Activated B cell treated with CpG ODN at 0.5 μM for 24 hours (primary cell): ENCODE measurements around the gene ATP6V0E1. TPM values are rescaled to one million over a fixed set of nuclear protein-coding genes. Genes with fewer than 3 reads are reported as not detected.

ENCODE experiments used
- ATAC-seq: fragments of 200-7000 bp; cut with Tn5 transposase; one replicate; pipeline ENCODE4 v1.10.0; 2021; ENCODE audit warnings: low read depth, mild to moderate bottlenecking, moderate library complexity
- CTCF ChIA-PET: fragments of 350-600 bp; sonication (Branson Sonifier 250); formaldehyde crosslinking; loops from one replicate; lab custom pipeline; 2021; ENCODE audit warnings: antibody characterized with exemption; lab: Charles Lee
- POLR2A ChIA-PET: fragments of 350-600 bp; sonication (Branson Sonifier 250); formaldehyde crosslinking; loops from one replicate; lab custom pipeline; 2021; ENCODE audit warnings: antibody characterized with exemption; lab: Charles Lee
- DNase-seq: peaks from one replicate; pipeline ENCODE4 v3.0.0; 2022
- H3K27ac Mint-ChIP-seq: one replicate; pipeline ENCODE4 v1.8.0; 2020; ENCODE audit warnings: mixed read lengths
- H3K27me3 Mint-ChIP-seq: one replicate; pipeline ENCODE4 v1.8.0; 2021; ENCODE audit warnings: mixed read lengths
- H3K36me3 Mint-ChIP-seq: one replicate; pipeline ENCODE4 v1.8.0; 2021; ENCODE audit warnings: low read depth, mixed read lengths
- H3K4me1 Mint-ChIP-seq: one replicate; pipeline ENCODE4 v1.8.0; 2021; ENCODE audit warnings: mixed read lengths
- H3K4me3 Mint-ChIP-seq: one replicate; pipeline ENCODE4 v1.8.0; 2020; ENCODE audit warnings: mild to moderate bottlenecking, mixed read lengths
- H3K9me3 Mint-ChIP-seq: one replicate; pipeline ENCODE4 v1.8.0; 2020; ENCODE audit warnings: mixed read lengths
- intact Hi-C: fragments of 100-400 bp; cut with micrococcal nuclease; formaldehyde crosslinking; loops from one replicate; pipeline ENCODE4 v1.15.1; 2024
- total RNA-seq: library from RNA; stranded (reverse); gene quantifications from 2 replicates; pipeline ENCODE4 v1.2.3, GENCODE V29; 2022
- TF ChIP-seq, protein P1 (sequence below): fragments of 200-600 bp; IDR thresholded peaks from one replicate; pipeline ENCODE4 v1.8.0; 2022; ENCODE audit warnings: antibody characterized with exemption, mild to moderate bottlenecking

ATP6V0E1 gene
- total RNA-seq: 191 and 212 TPM in 2 replicates

DNA sequence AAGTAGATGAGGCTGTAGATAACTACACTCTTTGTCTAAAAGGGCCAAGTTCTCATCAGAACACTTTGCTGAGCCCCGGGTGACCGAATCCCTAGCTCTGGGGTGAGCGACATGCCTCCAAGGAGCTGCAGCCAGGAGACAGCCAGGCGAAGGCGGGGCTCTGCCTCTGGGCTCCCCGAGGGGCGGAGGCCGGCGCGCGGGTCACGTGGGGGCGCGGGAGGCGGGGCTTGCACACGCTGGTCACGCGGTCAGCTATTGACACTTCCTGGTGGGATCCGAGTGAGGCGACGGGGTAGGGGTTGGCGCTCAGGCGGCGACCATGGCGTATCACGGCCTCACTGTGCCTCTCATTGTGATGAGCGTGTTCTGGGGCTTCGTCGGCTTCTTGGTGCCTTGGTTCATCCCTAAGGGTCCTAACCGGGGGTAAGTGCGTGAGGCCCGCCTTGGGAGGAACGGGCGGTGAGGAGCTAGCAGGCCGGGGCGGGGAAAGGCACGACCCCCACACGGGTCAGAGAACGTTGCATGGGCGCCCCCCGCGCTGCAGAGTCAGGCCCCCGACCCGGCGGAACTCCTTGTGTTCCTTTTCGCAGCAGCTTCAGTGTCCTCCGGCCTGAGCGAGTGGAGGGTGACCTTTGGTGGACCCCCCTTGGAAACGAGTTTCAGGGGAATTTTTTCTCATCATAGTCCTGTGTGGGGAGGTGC, at the start of gene ATP6V0E1:
Gene ATP6V0E1, plus strand, starts transcription at position 230 of the 702 bp plus-strand sequence. Its CDS starts 90 bp downstream, at position 320.
- ChIA-PET POLR2A (interaction anchor here (0.5 to 3.6 kb wide), 23 partner anchors 11 to 1009 kb away, joined by 3 to 54 read pairs (median 8); partner anchors contain the start of genes BNIP1, DUSP1, FBXW11 and RPL26L1), CTCF (interaction anchor here (0.7 to 2.4 kb wide), 12 partner anchors 12 to 162 kb away, joined by 3 to 15 read pairs (median 4); partner anchors contain the start of genes BNIP1 and RPL26L1)
- ATAC-seq: peak; percentile 84
- H3K36me3 Mint-ChIP-seq: peaks cover 30% of the 10 kb centered on the region
- no peaks in the 10 kb centered on the region for H3K27me3 Mint-ChIP-seq
- H3K4me3 Mint-ChIP-seq: peak within 1 kb of the TSS; percentile 98
- H3K9me3 Mint-ChIP-seq: no peaks in the 10 kb centered on the region
- intact Hi-C loops: loop anchor here (1.0 to 5.0 kb wide), 8 partner anchors 17 to 633 kb away; partner anchors contain the start of genes BNIP1, BOD1 and RPL26L1
- DNase-seq: peak; percentile 97
- H3K4me1 Mint-ChIP-seq: peaks cover 40% of the 10 kb centered on the region
- TF ChIP-seq, protein P1, sequence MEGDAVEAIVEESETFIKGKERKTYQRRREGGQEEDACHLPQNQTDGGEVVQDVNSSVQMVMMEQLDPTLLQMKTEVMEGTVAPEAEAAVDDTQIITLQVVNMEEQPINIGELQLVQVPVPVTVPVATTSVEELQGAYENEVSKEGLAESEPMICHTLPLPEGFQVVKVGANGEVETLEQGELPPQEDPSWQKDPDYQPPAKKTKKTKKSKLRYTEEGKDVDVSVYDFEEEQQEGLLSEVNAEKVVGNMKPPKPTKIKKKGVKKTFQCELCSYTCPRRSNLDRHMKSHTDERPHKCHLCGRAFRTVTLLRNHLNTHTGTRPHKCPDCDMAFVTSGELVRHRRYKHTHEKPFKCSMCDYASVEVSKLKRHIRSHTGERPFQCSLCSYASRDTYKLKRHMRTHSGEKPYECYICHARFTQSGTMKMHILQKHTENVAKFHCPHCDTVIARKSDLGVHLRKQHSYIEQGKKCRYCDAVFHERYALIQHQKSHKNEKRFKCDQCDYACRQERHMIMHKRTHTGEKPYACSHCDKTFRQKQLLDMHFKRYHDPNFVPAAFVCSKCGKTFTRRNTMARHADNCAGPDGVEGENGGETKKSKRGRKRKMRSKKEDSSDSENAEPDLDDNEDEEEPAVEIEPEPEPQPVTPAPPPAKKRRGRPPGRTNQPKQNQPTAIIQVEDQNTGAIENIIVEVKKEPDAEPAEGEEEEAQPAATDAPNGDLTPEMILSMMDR: no peak
- peak within 1 kb of the TSS; percentile 96 for H3K27ac Mint-ChIP-seq

DNA sequence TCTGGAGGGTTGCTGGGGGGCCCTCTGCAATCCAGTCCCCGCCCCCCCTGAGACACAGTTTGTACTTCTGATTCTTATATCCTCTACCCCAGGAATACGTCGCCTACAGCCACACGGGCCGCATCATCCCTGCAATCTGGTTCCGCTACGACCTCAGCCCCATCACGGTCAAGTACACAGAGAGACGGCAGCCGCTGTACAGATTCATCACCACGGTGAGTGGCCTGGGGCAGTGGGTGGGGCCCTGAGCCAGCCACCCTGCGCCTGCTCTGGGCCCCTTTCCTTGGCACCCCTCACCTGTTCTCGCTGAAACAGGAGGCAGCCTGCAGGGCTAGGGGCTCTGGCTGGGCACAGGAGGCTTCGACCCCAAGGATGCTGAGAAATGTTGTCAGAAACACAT, 48.5 kb upstream of the ATP6V0E1 start:
- Mint-ChIP-seq H3K27ac (no peak overlapping the region), H3K36me3 (peaks cover 66% of the 10 kb centered on the region), H3K4me1 (peaks cover 17% of the 10 kb centered on the region), H3K9me3 (no peaks in the 10 kb centered on the region), H3K27me3 (no peaks in the 10 kb centered on the region), H3K4me3 (no peak overlapping the region)
- ChIA-PET POLR2A (no interaction called here), CTCF (interaction anchor here (1.2 to 11.2 kb wide), 3 partner anchors 165 to 235 kb away, joined by 4 to 194 read pairs (median 4); no protein-coding TSS in a partner anchor)
- DNase-seq (no peak), ATAC-seq (no peak)
- TF ChIP-seq, protein P1: no peak
- intact Hi-C loops: no loop called here

DNA sequence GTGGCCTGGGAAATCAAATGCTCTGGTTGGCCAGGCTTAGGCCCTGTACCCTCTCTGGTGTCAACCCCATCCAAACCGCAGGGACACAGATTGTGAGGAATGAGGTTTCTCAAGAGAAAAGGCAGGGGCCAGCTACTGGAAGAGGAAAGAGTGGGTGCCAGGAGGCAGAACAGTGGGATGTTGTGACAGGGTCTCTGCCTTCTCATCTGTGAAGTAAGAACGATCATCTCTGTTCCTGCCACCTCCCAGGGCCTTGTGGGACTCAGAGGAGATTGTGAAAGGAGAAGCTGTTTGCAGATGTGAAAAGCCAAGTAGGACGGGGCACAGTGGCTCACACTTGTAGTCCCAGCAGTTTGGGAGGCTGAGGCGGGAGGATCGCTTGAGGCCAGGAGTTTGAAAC, 47.2 kb upstream of the ATP6V0E1 start:
- Mint-ChIP-seq H3K4me1 (peaks cover 11% of the 10 kb centered on the region), H3K36me3 (peaks cover 73% of the 10 kb centered on the region), H3K27me3 (no peaks in the 10 kb centered on the region), H3K9me3 (no peaks in the 10 kb centered on the region), H3K4me3 (no peak overlapping the region), H3K27ac (no peak overlapping the region)
- ChIA-PET CTCF (interaction anchor here (0.8 to 1.7 kb wide), 4 partner anchors 221 to 236 kb away, joined by 4 to 5 read pairs (median 4); no protein-coding TSS in a partner anchor), POLR2A (no interaction called here)
- DNase-seq: no peak
- intact Hi-C loops: no loop called here
- TF ChIP-seq, protein P1: no peak
- no peak for ATAC-seq

DNA sequence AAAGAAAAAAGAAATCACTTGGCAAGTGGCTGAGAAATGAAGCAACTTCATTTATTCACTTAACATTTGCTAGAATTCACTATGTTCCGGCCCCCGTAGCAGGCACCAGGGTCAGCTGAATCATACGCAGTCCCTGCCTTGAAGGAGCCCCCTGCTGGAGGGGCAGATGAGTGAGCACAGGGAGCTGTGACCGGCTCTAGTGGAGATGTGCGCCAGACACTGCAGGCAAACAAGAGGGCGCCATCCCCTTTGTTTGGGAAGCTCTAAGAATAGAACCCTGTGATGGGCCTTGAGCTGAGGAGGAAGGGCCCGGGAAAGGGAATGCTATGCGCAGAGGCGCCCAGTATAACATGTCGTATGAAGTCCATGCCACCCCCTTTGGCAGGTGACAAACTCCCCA, 44.5 kb upstream of the ATP6V0E1 start:
- H3K4me1 Mint-ChIP-seq: no peaks in the 10 kb centered on the region
- no peak overlapping the region for H3K4me3 Mint-ChIP-seq
- DNase-seq: no peak

More for the DNA sequence above, 44.5 kb upstream of the ATP6V0E1 start:
- TF ChIP-seq, protein P1: no peak
- H3K9me3 Mint-ChIP-seq: no peaks in the 10 kb centered on the region
- H3K27me3 Mint-ChIP-seq: no peaks in the 10 kb centered on the region
- CTCF ChIA-PET: interaction anchor here (0.7 kb wide), 1 partner anchor 89 kb away, joined by 3 read pairs; no protein-coding TSS in a partner anchor
- no peak for ATAC-seq
- intact Hi-C loops: no loop called here
- H3K36me3 Mint-ChIP-seq: peaks cover 84% of the 10 kb centered on the region
- POLR2A ChIA-PET: interaction anchor here (0.8 kb wide), 1 partner anchor 225 kb away, joined by 3 read pairs; no protein-coding TSS in a partner anchor
- no peak overlapping the region for H3K27ac Mint-ChIP-seq
